Activated CD4-positive, alpha-beta T cell treated with anti-CD3 and anti-CD28 coated beads, Interleukin-2, amount 50 U/mL, for 24 hours (primary cell): ENCODE measurements around the gene MXD3.

Experiments
- DNase-seq, 2 donors: peaks; one replicate each; pipeline ENCODE4 v3.0.0-alpha.2; 2020; ENCODE audit warnings: low read depth in 1 of 2, low spot score in 1 of 2

Gene MXD3

DNA sequence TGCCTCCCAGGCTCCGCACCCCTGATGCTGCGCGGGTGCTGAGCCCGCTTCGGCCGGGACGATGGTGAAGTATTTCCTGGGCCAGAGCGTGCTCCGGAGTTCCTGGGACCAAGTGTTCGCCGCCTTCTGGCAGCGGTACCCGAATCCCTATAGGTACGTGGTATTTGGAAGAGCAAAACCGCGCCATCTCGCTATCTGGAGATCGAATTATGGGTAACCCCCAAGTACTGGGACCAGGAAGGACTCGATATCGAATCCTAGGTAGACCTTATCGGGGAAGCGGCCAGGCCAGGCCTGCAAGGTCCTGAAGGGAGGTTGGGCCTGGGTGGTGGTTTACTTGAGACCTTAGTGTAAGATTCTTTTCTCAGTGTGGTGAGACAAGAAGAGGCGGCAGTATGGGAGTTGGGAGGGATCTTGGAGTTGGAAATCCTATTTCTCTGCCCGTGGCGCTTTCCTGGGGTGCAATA lies 7.7 kb downstream of the MXD3 start:
- no peak for DNase-seq

DNA sequence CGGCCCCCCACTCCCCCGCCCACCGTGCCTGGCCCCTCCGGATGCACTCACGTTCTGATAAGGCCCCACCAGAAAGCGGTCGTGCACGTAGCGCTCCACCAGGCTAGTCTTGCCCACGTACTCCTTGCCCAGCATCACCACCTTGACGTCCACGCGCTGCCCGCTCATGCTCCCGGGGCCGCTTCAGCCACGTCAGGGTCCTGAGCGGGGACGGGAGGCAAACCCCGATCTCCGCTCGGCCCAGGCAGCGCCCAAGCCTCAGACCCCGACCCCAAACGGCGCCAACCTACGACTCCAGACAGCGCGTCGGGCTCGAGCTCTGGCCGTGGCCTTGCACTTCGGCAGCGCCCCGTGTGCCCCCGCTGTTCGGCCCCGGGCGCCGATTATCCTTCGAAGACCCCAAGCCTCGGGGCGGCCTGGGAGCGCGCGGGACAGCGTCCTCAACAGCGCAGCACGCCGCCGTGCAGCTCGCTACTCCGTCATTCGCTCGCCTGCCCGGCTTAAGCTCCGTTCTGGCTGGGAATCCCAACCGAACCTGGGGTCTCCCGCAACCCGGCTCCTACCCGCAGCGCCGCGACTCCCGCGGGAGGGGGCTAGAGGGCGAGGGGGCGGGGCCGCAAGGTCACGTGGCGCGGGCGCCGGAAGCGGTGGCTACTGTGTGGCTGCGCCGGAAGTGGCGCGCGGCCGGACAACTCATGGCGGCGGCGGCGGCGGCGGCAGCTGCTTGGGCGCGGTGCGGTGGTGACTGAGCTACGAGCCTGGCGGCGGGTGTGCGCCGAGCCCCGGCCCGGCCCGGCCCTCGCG lies 8.4 kb downstream of the MXD3 start, which contains the start of the genes PRELID1 and RAB24:
PRELID1 (plus strand) TSS at position 679 of the 804 bp plus-strand sequence. CDS start 187 bp downstream, outside the sequence.
RAB24 (minus strand) TSS at position 599 of the 804 bp plus-strand sequence; CDS start at position 168, 431 bp downstream.
- DNase-seq: peak; percentile 78 to 82

DNA sequence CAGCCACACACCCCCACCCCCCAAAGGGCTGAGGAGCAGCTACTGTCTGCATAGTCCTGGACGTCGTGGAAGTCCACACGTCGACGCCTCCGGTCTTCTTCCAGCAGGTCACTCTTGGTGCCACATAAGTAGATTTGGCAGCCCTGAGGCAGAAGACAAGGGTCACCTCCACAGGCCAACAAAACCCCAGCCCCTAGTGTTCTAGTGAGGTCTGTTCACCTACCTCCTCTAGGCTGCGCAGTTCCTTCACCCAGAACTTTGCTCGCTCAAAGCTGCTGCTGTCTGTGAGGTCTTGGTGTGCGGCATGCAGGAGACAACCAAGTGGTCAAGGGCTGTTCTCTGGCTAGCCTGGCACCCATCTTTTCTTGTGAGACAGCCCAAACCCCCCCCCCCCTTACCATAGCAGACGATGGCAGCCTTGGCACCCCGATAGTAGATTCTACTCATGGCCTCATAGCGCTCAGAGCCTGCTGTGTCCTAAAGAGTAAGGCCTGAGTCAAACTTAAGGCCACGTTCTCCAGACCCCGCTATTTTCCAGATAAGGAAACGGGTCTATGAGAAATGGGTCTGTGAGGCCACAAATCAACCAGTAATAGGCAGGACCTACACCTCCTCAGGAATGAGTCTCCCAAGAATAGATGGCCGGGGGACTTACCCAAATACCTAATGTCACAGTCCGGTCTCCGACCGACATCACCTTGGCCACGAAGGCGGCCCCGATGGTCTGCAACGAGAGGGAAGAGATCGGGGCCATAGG lies 9.2 kb downstream of the MXD3 start:
- no peak for DNase-seq

DNA sequence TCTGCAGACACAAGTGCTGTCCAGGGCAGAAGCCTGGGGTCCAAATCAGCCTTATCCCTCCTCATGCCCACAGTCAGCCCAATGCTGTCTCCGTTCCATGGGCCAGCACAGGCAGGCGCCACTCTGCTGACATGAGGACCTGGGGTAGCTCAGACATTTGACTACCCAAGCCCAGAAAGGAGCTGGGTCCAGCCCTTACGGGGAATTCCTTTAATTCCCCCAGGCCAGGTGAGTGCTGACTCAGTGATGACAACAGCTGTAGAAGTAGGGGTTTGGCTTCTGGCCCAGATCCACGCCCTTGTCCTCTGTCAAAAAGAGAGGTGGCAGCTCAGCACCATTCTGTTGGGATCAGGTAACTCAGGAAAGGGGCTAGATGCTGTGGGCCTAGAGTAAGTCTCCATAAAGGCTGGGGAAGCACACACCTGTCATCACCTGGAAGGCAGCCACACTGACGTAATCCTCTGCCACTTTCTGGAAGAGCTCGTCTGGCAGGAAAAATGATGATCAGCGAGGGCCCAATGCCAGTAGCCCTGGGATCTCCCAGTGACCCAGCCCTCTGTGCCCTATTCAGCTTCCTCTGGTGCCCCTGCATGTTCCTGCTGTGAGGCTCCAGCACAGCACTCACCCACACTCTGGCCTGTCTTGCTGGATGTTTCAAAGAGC lies 10.1 kb downstream of the MXD3 start:
- DNase-seq: no peak

DNA sequence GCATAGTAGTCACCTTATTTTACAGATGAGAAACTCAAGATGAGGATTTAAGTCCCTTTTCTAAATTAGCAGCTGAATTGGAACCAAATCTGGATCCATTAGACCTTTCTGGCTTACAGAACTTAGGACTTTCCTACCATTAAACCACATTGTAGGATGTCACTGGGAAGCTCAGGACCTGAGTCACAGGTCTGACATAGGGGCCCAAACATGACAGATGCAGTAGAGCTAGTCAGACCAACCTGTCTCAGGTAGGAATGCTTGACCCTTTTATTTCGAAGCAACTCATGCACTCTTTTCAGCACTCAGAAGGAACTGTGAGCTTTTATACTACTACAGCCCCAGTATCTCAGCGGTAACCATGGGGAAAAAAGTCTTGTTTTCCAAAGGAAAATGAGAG lies 10.7 kb downstream of the MXD3 start:
- no peak for DNase-seq

DNA sequence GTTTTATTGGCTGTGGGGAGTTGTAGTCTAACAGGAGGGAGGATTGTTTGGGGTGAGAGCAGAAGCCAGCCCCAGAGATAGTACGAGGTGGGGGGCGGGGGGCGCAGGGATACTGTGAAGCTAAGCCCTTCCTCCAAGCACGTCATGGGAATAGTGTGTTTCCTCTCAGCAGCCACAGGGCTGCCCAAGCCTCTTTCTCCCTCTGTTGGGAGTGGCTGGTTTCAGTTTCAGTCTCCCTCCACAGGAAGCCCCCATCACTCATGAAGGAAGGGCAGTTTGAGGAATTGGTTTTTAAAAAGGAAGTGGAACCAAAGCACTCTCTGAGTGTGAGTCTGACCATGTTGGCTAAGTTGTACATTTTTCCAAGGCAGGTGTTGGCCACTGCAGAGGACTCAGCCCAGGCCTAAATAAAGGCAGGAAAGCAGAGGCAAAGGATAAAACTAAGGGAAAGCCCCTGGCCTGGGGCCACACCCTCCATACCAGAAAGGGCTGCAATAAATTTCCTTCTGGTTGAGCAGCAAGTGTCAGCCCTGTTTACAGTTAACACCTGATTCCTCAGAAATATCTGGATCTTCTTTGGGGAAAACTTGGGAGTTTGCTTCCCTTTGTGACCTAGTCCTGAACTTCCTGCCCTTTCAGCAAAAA lies 11.3 kb downstream of the MXD3 start:
- DNase-seq: peak in 1 of 2 donors; percentile 44

DNA sequence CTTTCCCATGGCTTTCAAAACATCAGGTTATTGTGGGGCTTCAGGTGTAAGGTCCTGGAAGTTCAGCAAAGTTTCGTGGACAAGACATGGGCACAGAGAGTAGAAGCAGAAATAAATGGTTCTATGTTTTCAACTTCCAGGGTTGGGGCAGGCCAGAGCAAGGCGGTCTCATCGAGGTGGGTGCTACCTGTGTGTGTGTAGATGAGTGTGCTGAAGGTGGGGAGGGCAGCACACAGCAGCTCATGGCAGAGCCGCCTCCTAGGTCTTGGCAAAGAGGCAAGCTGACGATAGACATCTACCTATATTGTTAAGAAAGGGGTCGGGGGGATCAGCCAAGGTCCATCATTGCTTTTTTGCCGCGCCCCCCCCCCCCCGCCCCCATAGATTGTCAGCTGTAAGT lies 12.0 kb downstream of the MXD3 start:
- DNase-seq: no peak

DNA sequence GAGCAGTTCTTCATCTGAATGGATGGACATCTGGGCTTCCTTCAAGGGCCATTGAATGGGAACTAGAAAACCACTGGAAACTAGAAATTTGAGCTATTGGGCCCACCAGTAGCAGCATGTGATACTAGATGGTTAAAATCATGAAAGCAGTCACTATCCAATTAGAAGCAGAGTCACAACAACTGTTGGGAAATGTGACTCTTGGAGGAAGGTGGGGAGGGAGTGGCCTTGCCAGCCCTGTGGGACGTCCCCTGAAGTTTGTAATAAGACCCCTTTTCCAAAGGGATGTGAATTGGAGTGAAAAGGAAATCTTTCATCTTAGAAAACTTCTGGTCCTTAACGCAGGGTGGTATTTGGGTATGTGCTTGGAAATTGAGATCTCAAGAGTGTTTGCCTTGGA lies 13.8 kb downstream of the MXD3 start:
- DNase-seq: no peak

DNA sequence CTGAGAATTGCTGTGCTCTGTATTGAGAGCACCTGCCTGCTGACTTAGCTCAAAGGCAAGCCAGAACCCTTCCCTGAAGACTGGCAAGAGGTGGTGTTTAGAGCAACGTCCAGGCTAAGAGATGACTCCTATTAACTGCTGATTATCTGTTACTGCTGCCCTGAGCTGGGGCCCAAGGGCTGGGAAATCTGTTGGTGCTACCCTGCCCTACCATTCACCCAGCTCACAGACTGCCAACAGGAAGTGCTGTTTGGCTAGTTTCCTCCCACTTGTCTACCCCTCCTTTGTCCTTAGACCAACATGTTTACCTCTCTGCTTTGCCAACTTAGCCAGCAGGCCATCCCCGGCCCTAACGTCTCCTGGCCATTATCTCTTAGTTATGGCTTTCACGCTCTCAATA lies 15.1 kb downstream of the MXD3 start:
- DNase-seq: no peak

DNA sequence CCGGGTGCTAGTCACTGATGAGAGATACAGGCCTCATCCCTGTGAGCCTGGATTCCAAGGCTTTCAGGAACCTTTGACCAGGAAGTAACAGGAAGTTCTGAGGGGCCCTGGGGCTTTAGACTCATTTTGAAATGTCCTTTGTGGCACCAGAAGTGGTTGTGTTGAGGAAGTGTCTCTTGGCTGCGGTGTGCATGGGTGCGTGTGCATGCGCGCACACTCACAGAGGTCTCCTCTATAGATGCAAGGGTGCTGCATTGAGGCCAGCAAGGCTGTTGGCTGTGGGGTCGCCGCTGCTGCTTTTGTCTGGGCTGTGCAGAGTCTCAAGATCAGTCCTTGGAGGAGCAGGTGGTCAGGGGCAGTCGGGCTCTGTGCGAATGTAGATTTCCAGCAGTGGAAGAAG lies 15.8 kb downstream of the MXD3 start:
- no peak for DNase-seq

DNA sequence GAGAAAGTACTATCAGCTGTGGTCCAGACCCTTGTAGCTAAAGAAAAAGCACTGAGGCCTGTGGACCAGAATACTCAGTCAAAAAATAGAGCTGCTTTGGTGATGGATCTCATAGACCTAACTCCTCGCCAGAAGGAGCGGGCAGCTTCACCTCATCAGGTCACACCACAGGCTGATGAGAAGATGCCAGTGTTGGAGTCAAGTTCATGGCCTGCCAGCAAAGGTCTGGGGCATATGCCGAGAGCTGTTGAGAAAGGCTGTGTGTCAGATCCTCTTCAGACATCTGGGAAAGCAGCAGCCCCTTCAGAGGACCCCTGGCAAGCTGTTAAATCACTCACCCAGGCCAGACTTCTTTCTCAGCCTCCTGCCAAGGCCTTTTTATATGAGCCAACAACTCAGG lies 17.1 kb downstream of the MXD3 start:
- no peak for DNase-seq

DNA sequence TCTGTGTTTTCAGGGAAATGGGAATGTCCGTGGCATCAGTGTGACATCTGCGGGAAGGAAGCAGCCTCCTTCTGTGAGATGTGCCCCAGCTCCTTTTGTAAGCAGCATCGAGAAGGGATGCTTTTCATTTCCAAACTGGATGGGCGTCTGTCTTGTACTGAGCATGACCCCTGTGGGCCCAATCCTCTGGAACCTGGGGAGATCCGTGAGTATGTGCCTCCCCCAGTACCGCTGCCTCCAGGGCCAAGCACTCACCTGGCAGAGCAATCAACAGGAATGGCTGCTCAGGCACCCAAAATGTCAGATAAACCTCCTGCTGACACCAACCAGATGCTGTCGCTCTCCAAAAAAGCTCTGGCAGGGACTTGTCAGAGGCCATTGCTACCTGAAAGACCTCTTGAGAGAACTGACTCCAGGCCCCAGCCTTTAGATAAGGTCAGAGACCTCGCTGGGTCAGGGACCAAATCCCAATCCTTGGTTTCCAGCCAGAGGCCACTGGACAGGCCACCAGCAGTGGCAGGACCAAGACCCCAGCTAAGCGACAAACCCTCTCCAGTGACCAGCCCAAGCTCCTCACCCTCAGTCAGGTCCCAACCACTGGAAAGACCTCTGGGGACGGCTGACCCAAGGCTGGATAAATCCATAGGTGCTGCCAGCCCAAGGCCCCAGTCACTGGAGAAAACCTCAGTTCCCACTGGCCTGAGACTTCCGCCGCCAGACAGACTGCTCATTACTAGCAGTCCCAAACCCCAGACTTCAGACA lies 17.7 kb downstream of the MXD3 start:
- no peak for DNase-seq

DNA sequence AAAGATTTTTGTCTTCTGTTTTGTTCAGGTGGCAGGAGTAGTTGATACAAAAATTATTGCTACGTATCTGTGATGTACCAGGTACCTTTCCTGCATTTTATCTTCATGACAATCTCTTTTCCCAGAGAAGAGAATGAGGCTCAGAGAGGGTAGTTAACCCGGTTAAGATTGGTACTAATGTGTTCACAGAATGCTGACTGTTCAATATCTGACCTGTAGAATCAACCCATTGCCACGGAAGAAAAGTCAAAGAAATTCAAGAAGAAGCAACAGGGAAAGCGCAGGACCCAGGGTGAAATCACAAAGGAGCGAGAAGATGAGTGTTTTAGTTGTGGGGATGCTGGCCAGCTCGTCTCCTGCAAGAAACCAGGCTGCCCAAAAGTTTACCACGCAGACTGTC lies 20.0 kb downstream of the MXD3 start:
- no peak for DNase-seq

DNA sequence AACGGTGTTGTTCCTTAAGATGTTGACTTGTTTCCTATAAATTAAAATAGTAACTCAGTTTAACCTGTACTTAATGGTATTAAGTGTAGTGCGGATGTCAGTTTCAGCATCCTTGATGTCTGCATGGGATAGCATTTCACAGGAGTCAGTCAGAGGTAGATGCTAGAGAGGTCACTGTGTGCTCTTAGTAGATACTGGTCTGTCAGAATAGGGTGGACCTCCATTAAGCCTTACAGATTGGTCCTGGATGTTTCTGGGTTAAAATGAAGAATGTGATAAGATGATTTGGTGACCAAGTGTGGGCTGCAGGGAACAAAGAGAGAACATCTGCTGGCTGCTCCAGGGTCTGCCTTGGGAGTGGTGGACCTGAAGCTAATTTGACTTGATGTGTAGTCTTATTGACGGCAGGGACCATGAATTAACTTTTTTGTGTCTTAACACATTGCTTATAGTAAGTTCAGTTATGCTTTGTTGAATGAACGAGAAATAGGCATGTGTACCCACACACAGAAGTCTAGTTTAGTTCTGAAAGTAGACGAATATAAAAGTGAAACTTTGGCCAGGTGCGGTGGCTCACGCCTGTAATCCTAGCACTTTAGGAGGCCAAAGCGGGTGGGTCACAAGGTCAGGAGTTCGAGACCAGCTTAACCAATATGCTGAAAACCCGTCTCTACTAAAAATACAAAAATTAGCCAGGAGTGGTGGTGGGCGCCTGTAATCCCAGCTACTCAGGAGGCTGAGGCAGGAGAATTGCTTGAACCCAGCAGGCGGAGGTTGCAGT lies 20.7 kb downstream of the MXD3 start:
- no peak for DNase-seq

DNA sequence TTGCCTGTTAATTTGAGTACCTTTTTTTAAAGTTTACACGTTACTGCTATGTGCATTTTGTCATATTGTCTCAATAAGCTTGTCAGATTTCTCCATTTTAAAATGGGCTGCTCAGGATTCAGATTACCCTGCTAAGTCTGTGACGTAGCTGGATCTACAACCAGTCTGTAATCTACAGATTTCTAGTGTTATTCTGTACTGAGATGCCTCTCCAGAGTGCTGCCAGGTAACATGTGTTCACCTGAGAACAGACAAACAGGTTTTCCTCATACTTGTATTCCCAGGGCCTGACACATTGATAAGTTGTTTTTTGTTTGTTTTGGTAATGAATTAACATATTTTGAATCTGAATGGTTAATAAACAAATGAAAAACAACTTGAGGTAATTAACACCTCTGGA lies 23.5 kb downstream of the MXD3 start:
- no peak for DNase-seq

DNA sequence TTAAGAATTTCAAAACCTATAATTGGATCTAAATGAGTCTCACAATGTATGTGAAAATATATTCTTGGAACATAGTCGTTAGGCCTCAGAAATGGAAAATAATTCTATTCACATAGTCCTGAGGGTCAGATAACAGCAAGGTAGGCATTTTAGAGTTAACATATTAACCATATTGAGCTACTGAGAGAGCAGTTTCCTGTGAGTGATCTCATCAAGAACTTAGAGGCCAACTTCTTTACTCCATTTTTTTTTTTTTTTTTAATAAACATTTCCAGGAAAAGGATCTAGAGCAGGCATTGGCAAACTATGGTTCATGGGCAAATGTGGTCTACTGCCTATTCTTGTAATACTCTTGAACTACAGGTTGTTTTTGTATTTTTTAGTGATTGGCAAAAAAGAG lies 34.8 kb downstream of the MXD3 start:
- DNase-seq: no peak

DNA sequence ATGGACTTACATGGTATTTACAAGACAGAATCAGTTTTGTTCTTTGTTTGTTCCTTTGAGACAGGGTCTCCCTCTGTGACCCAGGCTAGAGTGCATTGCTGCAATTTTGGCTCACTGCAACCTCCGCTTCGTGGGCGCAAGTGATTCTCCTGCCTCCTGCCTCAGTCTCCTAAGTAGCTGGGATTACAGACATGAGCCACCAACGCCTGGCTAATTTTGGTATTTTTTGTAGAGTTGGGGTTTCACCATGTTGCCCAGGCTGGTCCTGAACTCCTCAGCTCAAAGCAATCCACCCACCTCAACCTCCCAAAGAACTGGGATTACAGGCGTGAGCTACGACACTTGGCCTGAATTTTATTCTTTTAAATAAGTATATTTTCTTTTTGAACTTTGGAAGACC lies 35.8 kb downstream of the MXD3 start:
- no peak for DNase-seq

DNA sequence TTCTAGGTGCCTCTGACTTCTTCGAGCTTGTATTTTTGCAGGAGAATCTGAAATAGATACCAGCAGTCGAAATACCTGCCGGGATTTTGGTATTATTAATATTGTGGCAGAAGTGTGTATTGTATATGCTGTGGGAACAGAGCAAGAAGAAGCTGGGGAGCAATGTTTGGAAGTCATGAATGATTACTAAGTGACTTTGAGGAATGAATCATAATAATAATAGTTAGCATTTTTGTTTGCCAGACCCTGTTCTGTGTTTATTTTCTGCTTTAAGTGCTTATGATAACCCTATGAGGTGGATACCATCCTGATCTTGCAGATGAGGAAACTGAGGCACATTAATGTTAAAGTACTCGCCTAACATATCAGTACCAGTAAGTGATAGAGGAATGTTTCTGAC lies 40.6 kb downstream of the MXD3 start:
- DNase-seq: no peak

DNA sequence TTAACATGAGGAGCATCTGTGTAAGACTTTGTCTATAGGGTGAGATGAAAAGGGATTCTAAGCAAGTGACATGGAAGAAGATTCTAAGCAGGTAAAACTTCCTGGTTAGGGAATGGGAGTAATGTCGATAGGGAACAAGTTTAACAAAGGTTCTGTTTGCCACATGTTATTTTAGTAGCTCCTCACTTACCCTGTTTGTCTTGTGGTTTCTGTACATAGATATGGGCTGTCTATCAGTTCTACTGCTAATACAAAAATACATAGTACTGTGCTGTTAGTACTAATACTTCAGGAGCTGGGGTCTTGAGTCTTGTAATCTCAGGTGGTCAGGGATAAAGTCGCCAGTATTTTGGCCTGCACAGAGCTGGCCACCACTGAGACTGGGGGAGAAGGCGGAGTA lies 41.0 kb downstream of the MXD3 start:
- no peak for DNase-seq

DNA sequence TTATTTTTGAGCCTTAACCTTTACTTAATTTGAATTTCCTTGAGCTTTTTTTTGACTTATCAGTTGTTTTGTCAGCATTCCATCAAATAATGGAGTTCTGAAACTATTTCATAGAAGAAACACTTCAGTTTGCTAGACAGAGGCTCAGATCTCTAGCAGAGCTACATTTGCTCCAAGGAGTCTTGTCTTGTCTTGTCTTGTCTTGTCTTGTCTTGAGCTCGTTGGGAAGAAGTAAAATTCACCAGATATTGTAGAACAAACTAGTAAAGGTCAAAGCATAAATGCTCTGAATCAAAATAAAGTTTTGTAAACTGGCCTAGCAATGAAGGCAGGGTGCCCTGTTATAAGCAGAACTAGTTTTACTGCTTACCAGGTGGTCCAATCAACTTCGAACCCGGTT lies 41.7 kb downstream of the MXD3 start:
- no peak for DNase-seq
